ENCODE results near the gene CTIF.

CTIF gene

GRCh38 chr18:48800466-48800865 lies 261.6 kb downstream of the CTIF start:
- Histone ChIP-seq H3K27ac (ENCODE audit: low read length) (no peak overlapping the region), H3K9me3 (ENCODE audit: insufficient read depth, low read depth, low read length) (no peaks in the 10 kb centered on the region), H3K9ac (ENCODE audit: low read depth, low read length) (no peak overlapping the region), H3K36me3 (ENCODE audit: insufficient read depth, low read depth, low read length) (0 out of 2 replicates have a peak, but pooled peaks cover 3% of the 10 kb centered on the region), H3K4me1 (ENCODE audit: insufficient read depth, low read length) (no peaks in the 10 kb centered on the region), H3K27me3 (ENCODE audit: insufficient read depth, low read length) (no peaks in the 10 kb centered on the region), H3K4me3 (ENCODE audit: low read length) (no peak overlapping the region)

- 0 out of 2 replicates have a peak, but pooled peaks cover 3% of the 10 kb centered on the region for H3K36me3 ChIP-seq (ENCODE audit: insufficient read depth, low read depth, low read length)
- H3K4me3 ChIP-seq (ENCODE audit: low read length) = no peak overlapping the region
- H3K9me3 ChIP-seq (ENCODE audit: insufficient read depth, low read depth, low read length) = no peaks in the 10 kb centered on the region
- no peak overlapping the region for H3K27ac ChIP-seq (ENCODE audit: low read length)
- no peaks in the 10 kb centered on the region for H3K27me3 ChIP-seq (ENCODE audit: insufficient read depth, low read length)
- H3K9ac ChIP-seq (ENCODE audit: low read depth, low read length) = no peak overlapping the region
- no peaks in the 10 kb centered on the region for H3K4me1 ChIP-seq (ENCODE audit: insufficient read depth, low read length)
These were observed 262.3 kb downstream of the CTIF start for GRCh38 chr18:48800876-48801727.

DNA sequence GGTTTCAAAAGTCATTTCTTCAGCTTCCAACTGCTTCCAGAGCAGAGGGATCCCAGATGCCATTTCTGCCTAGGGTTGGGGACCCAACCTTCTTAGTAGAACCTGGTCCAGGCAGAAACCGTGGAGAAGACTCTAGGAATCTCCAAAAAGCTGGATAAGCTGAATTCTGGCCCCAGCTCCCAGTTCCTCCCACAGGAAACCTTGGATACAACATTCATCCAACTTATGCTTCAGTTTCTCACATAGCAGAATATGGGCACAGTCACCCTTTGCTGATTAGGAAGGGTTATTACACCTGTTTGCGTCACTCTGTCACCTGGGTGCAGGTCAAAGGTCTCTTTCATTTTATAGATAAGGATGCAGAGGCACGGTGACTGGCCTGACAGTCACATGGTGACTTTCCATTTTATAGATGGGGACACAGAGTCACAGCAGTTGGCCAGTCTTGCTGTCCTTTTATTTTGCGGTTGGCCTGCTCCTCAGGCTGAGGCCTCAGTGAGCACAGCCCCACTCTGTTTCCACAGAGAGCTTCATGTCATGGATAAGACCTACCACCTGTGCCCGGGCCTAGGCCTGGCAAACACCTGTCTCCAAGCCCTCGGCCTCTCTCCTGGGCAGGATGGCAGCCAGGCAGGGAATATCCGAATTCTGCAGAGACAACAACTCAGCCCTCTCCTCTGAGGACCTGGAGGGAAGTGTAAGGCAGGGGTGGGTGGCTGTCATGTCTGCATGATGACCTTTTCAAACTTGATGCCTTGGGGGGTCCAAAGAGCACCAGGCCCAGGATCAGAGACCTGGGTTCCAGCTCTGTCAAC lies 263.1 kb downstream of the CTIF start:
- Histone ChIP-seq H3K27me3 (ENCODE audit: insufficient read depth, low read length) (no peaks in the 10 kb centered on the region), H3K36me3 (ENCODE audit: insufficient read depth, low read depth, low read length) (0 out of 2 replicates have a peak, but pooled peaks cover 3% of the 10 kb centered on the region), H3K4me1 (ENCODE audit: insufficient read depth, low read length) (no peaks in the 10 kb centered on the region), H3K9ac (ENCODE audit: low read depth, low read length) (no peak overlapping the region), H3K27ac (ENCODE audit: low read length) (no peak overlapping the region), H3K4me3 (ENCODE audit: low read length) (no peak overlapping the region), H3K9me3 (ENCODE audit: insufficient read depth, low read depth, low read length) (no peaks in the 10 kb centered on the region)

- Histone ChIP-seq H3K9me3 (ENCODE audit: insufficient read depth, low read depth, low read length) (no peaks in the 10 kb centered on the region), H3K4me1 (ENCODE audit: insufficient read depth, low read length) (no peaks in the 10 kb centered on the region), H3K27me3 (ENCODE audit: insufficient read depth, low read length) (no peaks in the 10 kb centered on the region), H3K4me3 (ENCODE audit: low read length) (no peak overlapping the region), H3K27ac (ENCODE audit: low read length) (no peak overlapping the region), H3K9ac (ENCODE audit: low read depth, low read length) (no peak overlapping the region), H3K36me3 (ENCODE audit: insufficient read depth, low read depth, low read length) (0 out of 2 replicates have a peak, but pooled peaks cover 3% of the 10 kb centered on the region)
These were observed 263.9 kb downstream of the CTIF start for GRCh38 chr18:48802543-48803290.

- Histone ChIP-seq H3K9me3 (ENCODE audit: insufficient read depth, low read depth, low read length) (no peaks in the 10 kb centered on the region), H3K9ac (ENCODE audit: low read depth, low read length) (no peak overlapping the region), H3K4me1 (ENCODE audit: insufficient read depth, low read length) (no peaks in the 10 kb centered on the region), H3K4me3 (ENCODE audit: low read length) (no peak overlapping the region), H3K27me3 (ENCODE audit: insufficient read depth, low read length) (no peaks in the 10 kb centered on the region), H3K36me3 (ENCODE audit: insufficient read depth, low read depth, low read length) (0 out of 2 replicates have a peak, but pooled peaks cover 3% of the 10 kb centered on the region), H3K27ac (ENCODE audit: low read length) (no peak overlapping the region)
These were observed 264.7 kb downstream of the CTIF start for GRCh38 chr18:48803518-48803917.

GRCh38 chr18:48803951-48804855 lies 265.4 kb downstream of the CTIF start:
- H3K9ac ChIP-seq (ENCODE audit: low read depth, low read length) = no peak overlapping the region
- no peak overlapping the region for H3K4me3 ChIP-seq (ENCODE audit: low read length)
- H3K27me3 ChIP-seq (ENCODE audit: insufficient read depth, low read length) = no peaks in the 10 kb centered on the region
- H3K36me3 ChIP-seq (ENCODE audit: insufficient read depth, low read depth, low read length) = 0 out of 2 replicates have a peak, but pooled peaks cover 3% of the 10 kb centered on the region
- H3K9me3 ChIP-seq (ENCODE audit: insufficient read depth, low read depth, low read length) = no peaks in the 10 kb centered on the region
- no peak overlapping the region for H3K27ac ChIP-seq (ENCODE audit: low read length)
- H3K4me1 ChIP-seq (ENCODE audit: insufficient read depth, low read length) = no peaks in the 10 kb centered on the region

DNA sequence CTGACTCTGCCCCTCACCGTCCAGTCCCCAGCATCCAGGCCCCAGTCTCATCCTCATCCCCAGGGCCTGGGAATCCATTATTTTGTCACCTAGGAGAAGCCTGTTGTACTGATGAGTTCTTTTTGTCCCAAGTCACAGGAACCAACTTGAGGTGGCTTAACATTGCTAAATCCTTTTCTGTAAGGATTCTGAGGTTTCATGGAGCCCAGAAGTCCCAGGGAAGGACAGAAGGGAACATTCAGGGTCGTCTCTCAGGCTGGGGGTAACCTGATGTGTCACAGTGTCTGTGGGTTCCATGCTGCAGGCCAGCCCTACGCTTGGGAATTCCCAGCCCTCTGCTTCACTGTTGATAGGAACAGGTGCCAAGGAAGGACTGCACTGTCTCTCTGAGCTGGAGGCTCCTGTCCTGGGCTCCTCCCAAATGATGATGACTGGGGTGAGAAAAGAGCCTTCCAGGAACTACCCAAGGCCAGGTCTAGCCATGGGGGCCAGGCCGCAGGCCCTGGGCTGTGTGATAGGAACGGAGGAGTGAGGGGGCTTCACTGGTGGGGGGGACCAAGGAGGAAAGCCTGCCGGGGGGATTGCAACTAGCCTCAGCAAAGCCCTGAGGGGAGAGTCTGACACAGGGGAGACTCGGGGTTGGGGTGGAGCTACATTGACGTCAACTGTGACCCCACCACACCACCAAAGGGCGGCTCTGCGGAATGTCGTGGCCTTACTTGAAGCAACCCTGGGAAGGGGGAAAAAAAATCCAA lies 266.2 kb downstream of the CTIF start:
- no peak overlapping the region for H3K27ac ChIP-seq (ENCODE audit: low read length)
- H3K4me1 ChIP-seq (ENCODE audit: insufficient read depth, low read length) = no peaks in the 10 kb centered on the region
- no peak overlapping the region for H3K4me3 ChIP-seq (ENCODE audit: low read length)
- H3K9ac ChIP-seq (ENCODE audit: low read depth, low read length) = no peak overlapping the region
- H3K36me3 ChIP-seq (ENCODE audit: insufficient read depth, low read depth, low read length) = 0 out of 2 replicates have a peak, but pooled peaks cover 3% of the 10 kb centered on the region
- H3K9me3 ChIP-seq (ENCODE audit: insufficient read depth, low read depth, low read length) = no peaks in the 10 kb centered on the region
- no peaks in the 10 kb centered on the region for H3K27me3 ChIP-seq (ENCODE audit: insufficient read depth, low read length)

DNA sequence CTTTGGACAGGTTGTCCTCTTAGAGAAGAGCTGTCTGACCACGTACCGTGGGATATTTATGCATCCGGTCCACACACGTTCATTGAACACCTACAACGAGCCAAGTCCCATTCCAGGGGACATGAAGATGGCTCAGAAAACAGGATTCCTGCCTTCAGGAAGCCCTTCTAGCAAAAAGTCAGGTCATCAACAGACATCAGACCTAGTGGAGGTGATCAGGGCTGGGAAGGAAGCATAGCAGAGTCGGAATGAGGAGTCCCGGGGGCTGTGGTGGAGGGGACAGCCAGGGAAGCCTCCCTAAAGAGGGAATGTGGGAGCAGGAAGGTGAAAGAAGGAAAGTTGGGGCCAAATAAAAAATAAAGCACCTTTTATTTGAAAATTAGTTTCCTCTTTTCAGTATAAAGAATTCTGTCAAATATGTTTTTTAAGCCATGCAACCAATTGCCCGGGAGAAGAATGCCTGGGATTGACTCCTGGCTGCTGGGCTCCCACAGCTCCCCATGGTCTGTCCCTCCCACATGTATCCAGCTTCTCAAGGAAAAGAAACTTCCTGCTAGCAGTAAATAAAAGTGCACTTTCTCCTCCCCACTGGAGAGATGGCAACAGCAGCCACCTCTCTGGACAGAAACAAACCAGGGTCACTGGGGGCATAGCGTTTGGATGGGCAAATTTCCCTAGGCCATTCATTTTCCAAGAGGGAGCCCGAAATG lies 267.1 kb downstream of the CTIF start:
- Histone ChIP-seq H3K27me3 (ENCODE audit: insufficient read depth, low read length) (no peaks in the 10 kb centered on the region), H3K4me3 (ENCODE audit: low read length) (no peak overlapping the region), H3K9me3 (ENCODE audit: insufficient read depth, low read depth, low read length) (no peaks in the 10 kb centered on the region), H3K9ac (ENCODE audit: low read depth, low read length) (no peak overlapping the region), H3K4me1 (ENCODE audit: insufficient read depth, low read length) (no peaks in the 10 kb centered on the region), H3K27ac (ENCODE audit: low read length) (no peak overlapping the region), H3K36me3 (ENCODE audit: insufficient read depth, low read depth, low read length) (0 out of 2 replicates have a peak, but pooled peaks cover 3% of the 10 kb centered on the region)

DNA sequence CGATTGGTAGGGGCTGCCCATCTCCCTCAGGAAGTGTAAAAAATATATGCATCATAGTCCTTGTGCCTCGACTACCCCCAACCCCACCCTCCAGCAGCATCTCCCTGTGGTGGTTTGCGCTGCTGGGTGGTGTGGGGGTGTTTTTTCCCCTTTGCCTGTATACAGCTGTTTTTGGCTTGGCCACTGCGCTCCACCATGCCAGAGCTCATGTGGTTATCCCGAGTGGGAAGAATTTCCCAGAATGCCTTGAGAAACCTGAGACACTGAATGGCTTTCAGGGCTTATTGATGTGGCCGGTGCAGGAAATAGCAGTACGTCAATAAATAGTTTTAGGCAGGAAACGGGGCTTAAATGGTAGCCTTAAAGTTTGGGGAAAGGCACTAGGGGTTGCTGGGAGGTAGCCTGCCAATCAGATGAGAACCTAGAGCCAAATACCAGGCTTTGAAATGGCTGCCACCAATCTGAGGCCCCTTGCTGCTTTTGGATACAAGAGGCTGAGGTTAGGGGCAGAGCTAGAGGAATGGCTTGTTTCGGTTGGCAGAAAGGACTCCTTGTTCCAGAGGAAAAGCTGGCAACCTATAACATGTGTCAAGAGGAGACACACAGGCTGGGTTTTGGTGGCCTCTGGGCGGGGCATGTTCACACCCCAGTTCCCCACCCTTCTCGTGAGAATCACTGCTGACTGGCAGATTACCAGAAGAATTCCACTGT lies 267.9 kb downstream of the CTIF start:
- Histone ChIP-seq H3K4me3 (ENCODE audit: low read length) (no peak overlapping the region), H3K27ac (ENCODE audit: low read length) (no peak overlapping the region), H3K36me3 (ENCODE audit: insufficient read depth, low read depth, low read length) (0 out of 2 replicates have a peak, but pooled peaks cover 3% of the 10 kb centered on the region)

More for the DNA sequence above, 267.9 kb downstream of the CTIF start:
- H3K9me3 ChIP-seq (ENCODE audit: insufficient read depth, low read depth, low read length) = no peaks in the 10 kb centered on the region
- H3K4me1 ChIP-seq (ENCODE audit: insufficient read depth, low read length) = no peaks in the 10 kb centered on the region
- H3K27me3 ChIP-seq (ENCODE audit: insufficient read depth, low read length) = no peaks in the 10 kb centered on the region
- no peak overlapping the region for H3K9ac ChIP-seq (ENCODE audit: low read depth, low read length)

Data from iPS-20b (cell line).